ENCODE data around the gene SETD1A. TPM values are rescaled to one million over a fixed set of nuclear protein-coding genes. Genes with fewer than 3 reads are reported as not detected.

SETD1A gene
- total and polyA plus RNA-seq, 2 of the 8 experiments (the other 6 are each of a cell fraction or from before 2014, with no cell fraction given) = 4.8 to 29.0 TPM

DNA sequence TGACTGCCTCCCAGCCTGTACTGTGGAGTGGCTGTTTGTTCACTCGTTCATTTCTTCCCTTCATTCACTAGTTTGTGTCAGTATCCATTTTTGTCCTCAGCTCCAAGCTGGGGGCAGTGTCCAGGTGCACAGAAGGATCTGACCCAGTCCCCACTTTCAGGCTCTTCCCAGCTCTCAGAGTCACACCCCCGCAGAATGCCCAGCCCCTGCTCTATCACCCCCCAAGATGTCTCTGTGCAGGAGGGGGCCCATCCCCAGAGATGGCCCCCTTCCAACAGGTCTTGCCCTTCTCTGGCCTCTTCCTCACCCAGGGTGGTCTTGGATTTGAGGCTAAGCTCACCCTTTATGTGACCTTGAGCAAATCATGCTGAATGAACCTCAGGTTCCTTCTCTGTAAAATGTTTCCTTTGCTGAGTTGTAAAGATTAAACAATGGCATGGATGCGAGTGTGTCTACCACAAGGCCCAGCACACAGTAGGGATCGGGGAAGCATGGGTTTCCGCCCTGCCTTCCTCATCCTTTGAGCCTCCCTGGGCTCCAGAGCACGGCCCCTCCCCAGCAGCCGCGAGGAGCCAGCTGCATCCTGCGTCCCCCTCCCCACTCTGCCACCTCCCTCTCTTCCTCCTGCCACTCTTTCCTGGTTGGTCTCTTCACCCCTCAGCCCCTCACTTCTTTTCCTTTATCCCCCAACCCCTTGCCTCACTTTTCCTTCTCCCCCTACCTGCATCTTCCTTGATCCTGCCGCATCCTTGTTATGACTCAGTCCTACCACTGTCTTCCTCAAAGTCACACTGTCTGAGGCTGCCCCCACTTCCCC is 31.4 kb upstream of the SETD1A start (continued):
- TF ChIP-seq, protein P1, sequence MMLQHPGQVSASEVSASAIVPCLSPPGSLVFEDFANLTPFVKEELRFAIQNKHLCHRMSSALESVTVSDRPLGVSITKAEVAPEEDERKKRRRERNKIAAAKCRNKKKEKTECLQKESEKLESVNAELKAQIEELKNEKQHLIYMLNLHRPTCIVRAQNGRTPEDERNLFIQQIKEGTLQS (IDR thresholded peaks at IDR 0.05; ENCODE audit: insufficient read depth, low read depth, low read length) = no peak
- no peak for TF ChIP-seq CHD1 (IDR thresholded peaks at IDR 0.05; ENCODE audit: low read depth, low read length)

Data from H1 (cell line).